Activated CD8-positive, alpha-beta memory T cell treated with anti-CD3 and anti-CD28 coated beads, Interleukin-2, amount 10 ng/mL, durations not matched to agents 7 days and 5 days (primary cell): Measurements from ENCODE around the gene MLIP. TPM values are rescaled to one million over a fixed set of nuclear protein-coding genes. Genes with fewer than 3 reads are reported as not detected.
"Not testable (repeated sequence)": the region's sequence is repeated elsewhere in the genome, so short reads cannot be mapped to it uniquely, and the experiment has no call there.

Experiments used
- ATAC-seq: fragments of 150-1000 bp; cut with Tn5 transposase; one replicate; pipeline ENCODE4 v1.10.0; 2021; ENCODE audit warnings: moderate library complexity
- CTCF ChIA-PET: fragments of 350-600 bp; sonication (Branson Sonifier 250); formaldehyde crosslinking; loops from one replicate; lab custom pipeline; 2021; ENCODE audit warnings: antibody characterized with exemption; lab: Charles Lee
- DNase-seq: peaks from one replicate; pipeline ENCODE4 v3.0.0-alpha.2; 2020
- H3K27ac Mint-ChIP-seq: one replicate; pipeline ENCODE4 v1.8.0; 2021; ENCODE audit warnings: mild to moderate bottlenecking, mixed read lengths
- H3K27me3 Mint-ChIP-seq: one replicate; pipeline ENCODE4 v1.8.0; 2021; ENCODE audit warnings: mixed read lengths
- H3K36me3 Mint-ChIP-seq: one replicate; pipeline ENCODE4 v1.8.0; 2021; ENCODE audit warnings: mild to moderate bottlenecking, mixed read lengths
- H3K4me1 Mint-ChIP-seq: one replicate; pipeline ENCODE4 v1.8.0; 2021; ENCODE audit warnings: mixed read lengths
- H3K4me3 Mint-ChIP-seq: one replicate; pipeline ENCODE4 v1.8.0; 2021; ENCODE audit warnings: mild to moderate bottlenecking, moderate library complexity, mixed read lengths
- H3K9me3 Mint-ChIP-seq: one replicate; pipeline ENCODE4 v1.8.0; 2022; ENCODE audit warnings: low read depth, mixed read lengths
- total RNA-seq, 2 experiments: library from RNA; stranded (reverse); gene quantifications; one replicate each; pipeline ENCODE4 v1.2.3, GENCODE V29; 2021

Gene MLIP
- total RNA-seq, 2 experiments from 2014 or later, result not detected

DNA sequence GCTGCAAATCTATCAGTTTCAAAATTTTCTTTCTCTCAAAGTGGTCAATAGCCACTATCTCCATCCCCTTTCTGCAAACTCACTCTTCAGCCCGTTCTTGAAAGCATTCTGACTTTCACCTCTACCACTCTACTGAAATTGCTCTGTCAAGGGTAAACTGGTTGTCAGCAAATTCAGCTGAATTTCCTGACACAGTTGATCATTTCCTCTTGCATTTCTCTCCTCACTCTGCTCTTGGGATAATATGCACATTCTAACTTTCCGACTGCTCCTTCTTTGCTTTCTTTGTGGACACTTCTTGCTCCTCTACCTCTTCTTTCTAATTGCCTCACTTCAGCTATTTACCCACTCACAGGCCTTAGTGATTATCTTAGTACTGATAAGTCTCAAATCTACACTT lies 123.3 kb downstream of the MLIP start:
- DNase-seq (no peak), ATAC-seq (no peak)
- Mint-ChIP-seq H3K27me3 (no peaks in the 10 kb centered on the region), H3K4me1 (no peaks in the 10 kb centered on the region), H3K36me3 (no peaks in the 10 kb centered on the region), H3K4me3 (no peak overlapping the region), H3K27ac (no peak overlapping the region), H3K9me3 (no peaks in the 10 kb centered on the region)
- CTCF ChIA-PET, result no interaction called here

GRCh38 chr6:54236984-54237383 lies 125.7 kb downstream of the MLIP start:
- DNase-seq (no peak), ATAC-seq (no peak)
- H3K4me1 Mint-ChIP-seq, result no peaks in the 10 kb centered on the region
- CTCF ChIA-PET, result no interaction called here
- H3K27me3 Mint-ChIP-seq, result no peaks in the 10 kb centered on the region
- no peaks in the 10 kb centered on the region for H3K9me3 Mint-ChIP-seq
- H3K27ac Mint-ChIP-seq, result no peak overlapping the region
- no peaks in the 10 kb centered on the region for H3K36me3 Mint-ChIP-seq
- H3K4me3 Mint-ChIP-seq, result no peak overlapping the region

GRCh38 chr6:54238396-54238795 lies 127.2 kb downstream of the MLIP start:
- no peak for ATAC-seq
- no peak overlapping the region for H3K27ac Mint-ChIP-seq
- no peak overlapping the region for H3K4me3 Mint-ChIP-seq
- CTCF ChIA-PET, result no interaction called here
- H3K36me3 Mint-ChIP-seq, result no peaks in the 10 kb centered on the region
- H3K27me3 Mint-ChIP-seq, result no peaks in the 10 kb centered on the region
- H3K9me3 Mint-ChIP-seq, result no peaks in the 10 kb centered on the region
- no peaks in the 10 kb centered on the region for H3K4me1 Mint-ChIP-seq
- DNase-seq, result no peak

DNA sequence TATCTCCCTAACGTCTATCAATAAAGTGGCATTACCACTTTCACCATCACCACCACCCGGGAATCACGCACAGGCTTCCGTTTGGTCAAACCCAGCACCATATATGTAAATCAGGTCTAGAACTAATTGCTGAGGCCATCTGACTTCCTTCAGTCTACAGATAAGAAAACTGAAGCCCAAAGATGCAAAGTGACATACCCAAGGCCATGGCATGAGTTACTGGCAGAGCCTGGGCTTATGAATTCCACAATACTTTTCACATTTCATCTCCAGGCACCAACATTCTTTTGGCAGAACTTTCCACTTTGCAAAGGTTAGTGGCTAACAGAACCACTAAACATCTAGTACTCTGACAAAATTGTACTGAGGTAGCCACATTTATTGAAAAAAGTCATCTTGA lies 132.5 kb downstream of the MLIP start:
- Mint-ChIP-seq H3K36me3 (no peaks in the 10 kb centered on the region), H3K9me3 (no peaks in the 10 kb centered on the region), H3K27me3 (no peaks in the 10 kb centered on the region), H3K4me1 (no peaks in the 10 kb centered on the region), H3K4me3 (no peak overlapping the region), H3K27ac (no peak overlapping the region)
- ATAC-seq (no peak), DNase-seq (no peak)
- CTCF ChIA-PET, result no interaction called here

GRCh38 chr6:54244430-54244829 lies 133.2 kb downstream of the MLIP start:
- CTCF ChIA-PET, result interaction anchor here (1.3 kb wide), 1 partner anchor 258 kb away, joined by 3 read pairs; no protein-coding TSS in a partner anchor
- no peaks in the 10 kb centered on the region for H3K36me3 Mint-ChIP-seq
- no peak for ATAC-seq
- H3K27me3 Mint-ChIP-seq, result no peaks in the 10 kb centered on the region
- H3K4me3 Mint-ChIP-seq, result no peak overlapping the region
- H3K4me1 Mint-ChIP-seq, result no peaks in the 10 kb centered on the region
- H3K9me3 Mint-ChIP-seq, result no peaks in the 10 kb centered on the region
- DNase-seq, result no peak
- no peak overlapping the region for H3K27ac Mint-ChIP-seq

DNA sequence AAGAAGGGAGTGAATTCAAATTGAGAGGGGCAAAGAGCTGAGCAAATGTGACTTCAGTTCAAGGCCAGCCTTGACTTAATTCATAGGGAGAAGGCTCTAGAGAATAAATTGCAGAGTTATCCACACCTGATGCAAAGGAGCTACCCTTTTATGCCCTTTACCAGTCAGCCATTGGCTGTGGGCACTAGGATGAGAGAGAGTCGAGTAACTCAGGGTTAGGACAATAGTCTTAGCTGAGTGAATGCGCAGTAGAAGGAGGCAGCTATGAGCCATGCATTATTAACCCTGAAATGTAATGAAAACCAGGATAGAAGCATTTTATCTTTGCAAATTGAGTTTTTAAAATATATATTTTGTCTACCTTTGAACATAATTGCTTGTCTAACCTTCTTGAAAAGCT lies 134.0 kb downstream of the MLIP start:
- DNase-seq (no peak), ATAC-seq (no peak)
- no peaks in the 10 kb centered on the region for H3K4me1 Mint-ChIP-seq
- no peak overlapping the region for H3K4me3 Mint-ChIP-seq
- CTCF ChIA-PET, result interaction anchor here (1.3 kb wide), 1 partner anchor 259 kb away, joined by 3 read pairs; no protein-coding TSS in a partner anchor
- no peaks in the 10 kb centered on the region for H3K36me3 Mint-ChIP-seq
- no peaks in the 10 kb centered on the region for H3K27me3 Mint-ChIP-seq
- no peaks in the 10 kb centered on the region for H3K9me3 Mint-ChIP-seq
- H3K27ac Mint-ChIP-seq, result no peak overlapping the region

GRCh38 chr6:54248319-54248718 lies 137.1 kb downstream of the MLIP start:
- CTCF ChIA-PET, result no interaction called here
- ATAC-seq, result no peak

GRCh38 chr6:54248994-54249393 lies 137.8 kb downstream of the MLIP start:
- Mint-ChIP-seq H3K4me1 (no peaks in the 10 kb centered on the region), H3K4me3 (no peak overlapping the region), H3K36me3 (no peaks in the 10 kb centered on the region), H3K27ac (no peak overlapping the region), H3K27me3 (no peaks in the 10 kb centered on the region), H3K9me3 (no peaks in the 10 kb centered on the region)
- ATAC-seq (no peak), DNase-seq (no peak)
- CTCF ChIA-PET, result no interaction called here

More at GRCh38 chr6:54248319-54248718, 137.1 kb downstream of the MLIP start:
- Mint-ChIP-seq H3K36me3 (no peaks in the 10 kb centered on the region), H3K4me3 (no peak overlapping the region), H3K27ac (no peak overlapping the region), H3K9me3 (no peaks in the 10 kb centered on the region), H3K4me1 (no peaks in the 10 kb centered on the region), H3K27me3 (no peaks in the 10 kb centered on the region)
- no peak for DNase-seq

- H3K27me3 Mint-ChIP-seq, ATAC-seq, H3K27ac Mint-ChIP-seq, DNase-seq, H3K9me3 Mint-ChIP-seq, H3K4me1 Mint-ChIP-seq, CTCF ChIA-PET, H3K4me3 Mint-ChIP-seq, H3K36me3 Mint-ChIP-seq: not testable (repeated sequence)
Measured at GRCh38 chr6:54249812-54250211, 138.6 kb downstream of the MLIP start.

- H3K27me3 Mint-ChIP-seq, result no peaks in the 10 kb centered on the region
- CTCF ChIA-PET, result no interaction called here
- ATAC-seq, result no peak
- no peak for DNase-seq
- no peak overlapping the region for H3K27ac Mint-ChIP-seq
- H3K4me3 Mint-ChIP-seq, result no peak overlapping the region
- no peaks in the 10 kb centered on the region for H3K36me3 Mint-ChIP-seq
- H3K9me3 Mint-ChIP-seq, result peaks cover 6% of the 10 kb centered on the region
- no peaks in the 10 kb centered on the region for H3K4me1 Mint-ChIP-seq
Measured at GRCh38 chr6:54252496-54252895, 141.3 kb downstream of the MLIP start.

- Mint-ChIP-seq H3K27ac (no peak overlapping the region), H3K9me3 (peaks cover 6% of the 10 kb centered on the region), H3K4me1 (no peaks in the 10 kb centered on the region), H3K36me3 (no peaks in the 10 kb centered on the region), H3K27me3 (no peaks in the 10 kb centered on the region), H3K4me3 (no peak overlapping the region)
- CTCF ChIA-PET, result no interaction called here
- ATAC-seq (no peak), DNase-seq (no peak)
Measured at GRCh38 chr6:54252916-54253315, 141.7 kb downstream of the MLIP start.

GRCh38 chr6:54254886-54255285 lies 143.6 kb downstream of the MLIP start:
- Mint-ChIP-seq H3K27ac (no peak overlapping the region), H3K4me3 (no peak overlapping the region), H3K9me3 (peaks cover 6% of the 10 kb centered on the region), H3K36me3 (no peaks in the 10 kb centered on the region), H3K4me1 (no peaks in the 10 kb centered on the region), H3K27me3 (no peaks in the 10 kb centered on the region)
- CTCF ChIA-PET, result no interaction called here
- no peak for ATAC-seq
- no peak for DNase-seq

GRCh38 chr6:54255886-54256285 lies 144.6 kb downstream of the MLIP start:
- Mint-ChIP-seq H3K27me3 (no peaks in the 10 kb centered on the region), H3K4me1 (no peaks in the 10 kb centered on the region), H3K27ac (no peak overlapping the region), H3K4me3 (no peak overlapping the region), H3K9me3 (peaks cover 6% of the 10 kb centered on the region), H3K36me3 (no peaks in the 10 kb centered on the region)
- no peak for DNase-seq
- CTCF ChIA-PET, result no interaction called here
- ATAC-seq, result no peak

- ATAC-seq (no peak), DNase-seq (no peak)
- Mint-ChIP-seq H3K9me3 (peaks cover 3% of the 10 kb centered on the region), H3K4me3 (no peak overlapping the region), H3K36me3 (no peaks in the 10 kb centered on the region), H3K27me3 (no peaks in the 10 kb centered on the region), H3K4me1 (no peaks in the 10 kb centered on the region), H3K27ac (no peak overlapping the region)
- CTCF ChIA-PET, result no interaction called here
Measured at GRCh38 chr6:54260025-54260424, 148.8 kb downstream of the MLIP start.

- CTCF ChIA-PET, result no interaction called here
- H3K27me3 Mint-ChIP-seq, result no peaks in the 10 kb centered on the region
Measured at GRCh38 chr6:54262499-54262898, 151.3 kb downstream of the MLIP start.

More at GRCh38 chr6:54262499-54262898, 151.3 kb downstream of the MLIP start:
- H3K4me1 Mint-ChIP-seq, result no peaks in the 10 kb centered on the region
- H3K9me3 Mint-ChIP-seq, result no peaks in the 10 kb centered on the region
- no peak for ATAC-seq
- H3K4me3 Mint-ChIP-seq, result no peak overlapping the region
- no peak for DNase-seq
- no peak overlapping the region for H3K27ac Mint-ChIP-seq
- H3K36me3 Mint-ChIP-seq, result no peaks in the 10 kb centered on the region
